PC-9 (cell line): ENCODE measurements around the gene RALGPS1.

Experiments used
- EZH2 ChIP-seq: fragments of 200-600 bp; sonication (generic); IDR thresholded peaks from 2 replicates; pipeline ENCODE4 v1.8.0; 2017; ENCODE audit warnings: antibody characterized with exemption, low read depth
- TF ChIP-seq, protein P1 (sequence below): fragments of 200-600 bp; sonication (generic); conservative IDR thresholded peaks from 2 replicates; pipeline ENCODE4 v1.6.1; 2017; ENCODE audit warnings: mixed run types, antibody characterized with exemption, mild to moderate bottlenecking, moderate library complexity

DNA sequence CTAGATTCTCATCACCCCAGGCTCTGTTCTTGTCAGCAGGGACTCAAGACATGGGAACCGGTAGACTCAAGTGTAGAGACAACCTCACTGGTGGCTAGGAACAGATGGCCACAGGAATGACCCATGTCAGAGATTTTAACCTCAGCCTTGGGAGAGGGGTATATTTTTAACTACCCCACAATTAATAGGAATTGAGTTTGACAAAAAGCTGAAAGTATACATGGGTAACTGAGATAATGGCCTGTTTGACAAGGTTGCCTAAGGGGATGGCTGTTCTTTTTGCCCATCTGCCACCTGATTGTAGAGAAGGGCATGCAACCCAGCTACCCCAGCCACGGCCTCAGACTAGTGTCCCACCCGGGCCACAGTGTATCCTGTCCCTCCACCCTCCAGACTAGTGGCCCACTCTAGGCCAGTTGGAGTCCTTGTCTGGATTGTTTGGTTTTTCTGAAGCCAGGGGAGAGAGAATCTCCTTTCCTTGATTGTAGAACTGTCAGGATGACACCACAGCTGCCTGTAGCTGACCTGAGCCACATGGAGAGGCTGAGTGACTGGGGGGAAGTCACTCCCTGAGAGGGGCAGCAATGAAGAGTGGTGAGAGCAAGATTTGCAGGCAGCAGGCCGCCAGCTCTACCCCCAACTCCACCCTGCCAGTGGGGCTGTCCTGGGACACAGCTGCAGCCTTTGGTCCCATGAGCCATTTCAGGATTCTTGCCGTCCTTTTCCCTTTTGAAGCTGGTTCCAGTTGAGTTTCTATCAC is 222.5 kb downstream of the RALGPS1 start:
- TF ChIP-seq, protein P1, sequence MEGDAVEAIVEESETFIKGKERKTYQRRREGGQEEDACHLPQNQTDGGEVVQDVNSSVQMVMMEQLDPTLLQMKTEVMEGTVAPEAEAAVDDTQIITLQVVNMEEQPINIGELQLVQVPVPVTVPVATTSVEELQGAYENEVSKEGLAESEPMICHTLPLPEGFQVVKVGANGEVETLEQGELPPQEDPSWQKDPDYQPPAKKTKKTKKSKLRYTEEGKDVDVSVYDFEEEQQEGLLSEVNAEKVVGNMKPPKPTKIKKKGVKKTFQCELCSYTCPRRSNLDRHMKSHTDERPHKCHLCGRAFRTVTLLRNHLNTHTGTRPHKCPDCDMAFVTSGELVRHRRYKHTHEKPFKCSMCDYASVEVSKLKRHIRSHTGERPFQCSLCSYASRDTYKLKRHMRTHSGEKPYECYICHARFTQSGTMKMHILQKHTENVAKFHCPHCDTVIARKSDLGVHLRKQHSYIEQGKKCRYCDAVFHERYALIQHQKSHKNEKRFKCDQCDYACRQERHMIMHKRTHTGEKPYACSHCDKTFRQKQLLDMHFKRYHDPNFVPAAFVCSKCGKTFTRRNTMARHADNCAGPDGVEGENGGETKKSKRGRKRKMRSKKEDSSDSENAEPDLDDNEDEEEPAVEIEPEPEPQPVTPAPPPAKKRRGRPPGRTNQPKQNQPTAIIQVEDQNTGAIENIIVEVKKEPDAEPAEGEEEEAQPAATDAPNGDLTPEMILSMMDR = no peak
- TF ChIP-seq EZH2 = no peak
